HepG2 (cell line): ENCODE data around the gene CCDC88B. TPM values are rescaled to one million over a fixed set of nuclear protein-coding genes. Genes with fewer than 3 reads are reported as not detected.

Experiments
- ATAC-seq: fragments of 200-7000 bp; cut with Tn5 transposase; 3 replicates; pipeline ENCODE4 v1.9.1; 2020; ENCODE audit warnings: mild to moderate bottlenecking, moderate library complexity
- BruUV-seq: library from RNA; stranded (reverse); fragments of 400-500 nt; replicated peaks from 2 replicates; lab custom pipeline; 2021; lab: Mats Ljungman, UMichigan
- CTCF ChIA-PET: fragments of 300-600 bp; formaldehyde crosslinking; extraction: SDS; loops from one replicate; lab custom pipeline; 2021; ENCODE audit warnings: low total read pairs, inconsistent platforms, low intra/inter-chr PET ratio; lab: Yijun Ruan, JAX
- POLR2A ChIA-PET: fragments of 350-600 bp; sonication (Branson Sonifier 250); formaldehyde crosslinking; loops from one replicate; lab custom pipeline; 2020; ENCODE audit warnings: antibody characterized with exemption, inconsistent platforms; lab: Yijun Ruan, JAX
- DNase-seq: peaks from one replicate; pipeline ENCODE4 v3.0.0-alpha.2; 2015; ENCODE audit warnings: low spot score
- FAIRE-seq: peaks from 3 replicates; lab custom pipeline; 2011; peaks lifted over from hg19 to GRCh38; lab: Jason Lieb, UNC
- H2AFZ ChIP-seq: one replicate; pipeline ENCODE4 v1.6.1; 2011; ENCODE audit warnings: low read length, inconsistent platforms
- H3K27ac ChIP-seq: fragments of 300-600 bp; 3 replicates; pipeline ENCODE4 v1.8.0; 2011; ENCODE audit warnings: mixed run types, mild to moderate bottlenecking, mixed read lengths, low read length, inconsistent platforms; ENCODE audit not compliant: insufficient read depth; ENCODE audit errors: extremely low read length
- H3K27me3 ChIP-seq, 2 experiments: fragments of 200-600 bp in 1 of 2; 2 replicates in 1 of 2; 3 replicates in 1 of 2; pipeline versions ENCODE4 v1.6.0 to v1.8.0; 2011; ENCODE audit warnings: low read length in 2 of 2, mild to moderate bottlenecking in 2 of 2, moderate library complexity in 2 of 2, inconsistent platforms in 1 of 2; ENCODE audit not compliant: insufficient read depth in 2 of 2, control insufficient read depth in 1 of 2
- H3K36me3 ChIP-seq, 2 experiments: fragments of 200-600 bp in 1 of 2; replicated peaks in 1 of 2; 2 replicates in 1 of 2; 3 replicates in 1 of 2; pipeline versions ENCODE4 v1.5.1 to v1.8.0; 2011; ENCODE audit warnings: low read length in 2 of 2, inconsistent platforms in 1 of 2; ENCODE audit not compliant: insufficient read depth in 2 of 2, control insufficient read depth in 1 of 2
- H3K4me1 ChIP-seq: 2 replicates; pipeline ENCODE4 v1.5.1; 2012; ENCODE audit warnings: low read length, inconsistent platforms; ENCODE audit not compliant: insufficient read depth
- H3K4me2 ChIP-seq: 2 replicates; pipeline ENCODE4 v1.6.0; 2011; ENCODE audit warnings: low read depth, low read length, inconsistent platforms
- H3K4me3 ChIP-seq, 3 experiments: fragments of 200-600 bp in 1 of 3; sonication (generic), shearing (Covaris generic) in 1 of 3; replicated peaks in 1 of 3; 2 replicates each; pipeline ENCODE4 v1.5.1; 2011 to 2016; ENCODE audit warnings: low read length in 3 of 3, inconsistent platforms in 2 of 3, low read depth in 2 of 3, mild to moderate bottlenecking in 2 of 3, control low read depth in 1 of 3, mixed read lengths in 1 of 3; ENCODE audit not compliant: insufficient read depth in 1 of 3
- H3K79me2 ChIP-seq: one replicate; pipeline ENCODE4 v1.6.1; 2011; ENCODE audit warnings: low read length, inconsistent platforms; ENCODE audit not compliant: insufficient read depth
- H3K9ac ChIP-seq: 2 replicates; pipeline ENCODE4 v1.6.0; 2011; ENCODE audit warnings: mild to moderate bottlenecking, low read depth, low read length, inconsistent platforms; ENCODE audit not compliant: insufficient read depth
- H3K9me3 ChIP-seq: 2 replicates; pipeline ENCODE4 v1.5.1; 2012; ENCODE audit warnings: mild to moderate bottlenecking, low read length
- H4K20me1 ChIP-seq: 2 replicates; pipeline ENCODE4 v1.6.0; 2011; ENCODE audit warnings: inconsistent platforms, mild to moderate bottlenecking, low read length, moderate library complexity; ENCODE audit not compliant: insufficient read depth
- FOXA1 ChIP-seq, 2 experiments: fragments of 450-650 bp in 1 of 2; sonication (generic) in 1 of 2; formaldehyde crosslinking in 1 of 2; IDR thresholded peaks; 2 replicates each; pipeline versions ENCODE4 v1.4.0 to v1.6.1; 2016 to 2020; ENCODE audit warnings: missing genetic modification reagents in 1 of 2
- FOXK2 ChIP-seq: fragments of 450-650 bp; IDR thresholded peaks from 2 replicates; pipeline ENCODE4 v1.6.1; 2016
- MNT ChIP-seq: fragments of 450-650 bp; IDR thresholded peaks from 2 replicates; pipeline ENCODE4 v1.6.1; 2016
- ZNF207 ChIP-seq: fragments of 450-650 bp; IDR thresholded peaks from 2 replicates; pipeline ENCODE4 v1.6.1; 2016; ENCODE audit warnings: antibody characterized with exemption, borderline replicate concordance
- ZNF354B ChIP-seq: sonication (generic); formaldehyde crosslinking; IDR thresholded peaks from 2 replicates; pipeline ENCODE4 v1.8.0; 2022; ENCODE audit warnings: mild to moderate bottlenecking, missing genetic modification reagents
- ZNF83 ChIP-seq: sonication (generic); formaldehyde crosslinking; IDR thresholded peaks from 2 replicates; pipeline ENCODE4 v1.4.0; 2020; ENCODE audit warnings: missing genetic modification reagents, mild to moderate bottlenecking, borderline replicate concordance
- ZSCAN25 ChIP-seq: sonication (generic); formaldehyde crosslinking; IDR thresholded peaks from 2 replicates; pipeline ENCODE4 v1.8.0; 2022; ENCODE audit warnings: mild to moderate bottlenecking, missing genetic modification reagents
- WGBS: methylation state at CpG from one replicate; pipeline ENCODE4 v1.1.6; 2017; ENCODE audit warnings: low lambda C conversion rate; 5-methylcytosine and 5-hydroxymethylcytosine counted together
- in situ Hi-C: cut with HindIII; loops from 2 replicates; pipeline ENCODE4 v1.10.0; 2017; ENCODE audit warnings: low pct_unique_long_range_greater_than_20kb; ENCODE audit not compliant: extremely low pct_ligation_motif_present
- intact Hi-C: fragments of 100-400 bp; cut with micrococcal nuclease; formaldehyde crosslinking; loops from one replicate; pipeline ENCODE4 v1.10.0; 2022; ENCODE audit not compliant: unreplicated experiment
- polyA plus RNA-seq, 8 experiments: library from polyadenylated mRNA; depleted of rRNA in 3 of 8; stranded (reverse) in 7 of 8; unstranded in 1 of 8; fragments of >200 nt; fragmentation: Illumina TruSeq in 4 of 8; extraction: Trizol in 4 of 8; gene quantifications; 2 replicates each; pipeline versions ENCODE4 v1.2.1 to v1.2.3, GENCODE V29; 2011 to 2016; ENCODE audit warnings: low read depth in 4 of 8, missing spikeins in 1 of 8, mixed read lengths in 1 of 8; ENCODE audit not compliant: insufficient read depth in 1 of 8
- total RNA-seq, 5 experiments: library from RNA; depleted of rRNA; stranded (reverse); fragments of >200 nt; fragmentation: Illumina TruSeq; extraction: Trizol; gene quantifications; 2 replicates each; pipeline ENCODE4 v1.2.3, GENCODE V29; 2016; ENCODE audit warnings: low read depth in 1 of 5

The CCDC88B gene
- total and polyA plus RNA-seq, 2 of the 13 experiments (the other 11 are each of a cell fraction or from before 2014, with no cell fraction given) = 3.6 to 4.8 TPM

GRCh38 chr11:64379817-64380709, 40.1 kb downstream of the CCDC88B start:
- no peaks in the 10 kb centered on the region for H3K79me2 ChIP-seq
- in situ Hi-C loops = no loop called here
- no peak for FAIRE-seq
- no peak overlapping the region for H3K4me3 ChIP-seq
- BruUV-seq = no TSS peak
- peaks cover 7 to 65% of the 10 kb centered on the region in 2 experiments; a peak in 4 of 5 replicates for H3K27me3 ChIP-seq
- no peak overlapping the region for H2AFZ ChIP-seq
- H3K9me3 ChIP-seq = no peaks in the 10 kb centered on the region
- H3K36me3 ChIP-seq = no peaks in the 10 kb centered on the region
- no peaks in the 10 kb centered on the region for H4K20me1 ChIP-seq
- H3K4me1 ChIP-seq = no peaks in the 10 kb centered on the region
- H3K4me2 ChIP-seq = no peak overlapping the region
- intact Hi-C loops = no loop called here
- H3K27ac ChIP-seq = no peak overlapping the region
- WGBS = 44% methylated on average over 33 of the region's 35 CpGs
- POLR2A ChIA-PET = no interaction called here
- TF ChIP-seq ZSCAN25 (CRISPR knock-in tag) (no peak), ZNF83 (CRISPR knock-in tag) (no peak), ZNF207 (peak; percentile 77; the same call in 1 of the 2 replicates), FOXK2 (0 out of 2 replicates have a peak, but pooled peaks have one; percentile 6), MNT (peak; percentile 65), ZNF354B (CRISPR knock-in tag) (no peak), FOXA1 (IDR thresholded peaks at IDR 0.05) (0 out of 2 replicates have a peak, but pooled peaks have one; percentile 13), FOXA1 (CRISPR knock-in tag; IDR thresholded peaks at IDR 0.05) (no peak)
- peak; percentile 51; the same call in 2 of the 3 replicates for ATAC-seq
- H3K9ac ChIP-seq = no peak overlapping the region
- DNase-seq = no peak
- CTCF ChIA-PET = no interaction called here
